ENCODE measurements around the gene SEBOX.
"Not testable (repeated sequence)": the region's sequence is repeated elsewhere in the genome, so short reads cannot be mapped to it uniquely, and the experiment has no call there.

Gene SEBOX

GRCh38 chr17:28367641-28368305, 2.8 kb upstream of the SEBOX start:
- no peak for DNase-seq

GRCh38 chr17:28366605-28367004, 1.6 kb upstream of the SEBOX start:
- DNase-seq: no peak

- DNase-seq: no peak
Measured at GRCh38 chr17:28365487-28365886, 488 bp upstream of the SEBOX start.

GRCh38 chr17:28363776-28364650, 986 bp downstream of the SEBOX start:
- DNase-seq: no peak

- no peak for DNase-seq
Measured at GRCh38 chr17:28363186-28363585, 1.8 kb downstream of the SEBOX start.

- DNase-seq: no peak
Measured at GRCh38 chr17:28357901-28358197, 7.2 kb downstream of the SEBOX start.

- DNase-seq: peak; percentile 96
Measured at GRCh38 chr17:28357061-28357900, 7.7 kb downstream of the SEBOX start, which contains the start of gene POLDIP2. Gene POLDIP2, minus strand, starts transcription at chr17:28357527. Its CDS starts 79 bp downstream, at chr17:28357448.

- DNase-seq: no peak
Measured at GRCh38 chr17:28350271-28350670, 14.7 kb downstream of the SEBOX start.

- DNase-seq: no peak
Measured at GRCh38 chr17:28348979-28349378, 16.0 kb downstream of the SEBOX start.

- no peak for DNase-seq
Measured at GRCh38 chr17:28347261-28347891, 17.6 kb downstream of the SEBOX start.

GRCh38 chr17:28346746-28347246, 18.2 kb downstream of the SEBOX start:
- no peak for DNase-seq

- DNase-seq: no peak
Measured at GRCh38 chr17:28346199-28346580, 18.8 kb downstream of the SEBOX start.

GRCh38 chr17:28345419-28346198, 19.4 kb downstream of the SEBOX start:
- no peak for DNase-seq

GRCh38 chr17:28344435-28344901, 20.5 kb downstream of the SEBOX start:
- DNase-seq: no peak

GRCh38 chr17:28344011-28344410, 21.0 kb downstream of the SEBOX start:
- no peak for DNase-seq

GRCh38 chr17:28343491-28343932, 21.5 kb downstream of the SEBOX start:
- DNase-seq: no peak

GRCh38 chr17:28342313-28342712, 22.7 kb downstream of the SEBOX start:
- DNase-seq: no peak

GRCh38 chr17:28341516-28341915, 23.5 kb downstream of the SEBOX start:
- DNase-seq: no peak

- no peak for DNase-seq
Measured at GRCh38 chr17:28340374-28340773, 24.6 kb downstream of the SEBOX start.

GRCh38 chr17:28339431-28339830, 25.6 kb downstream of the SEBOX start:
- no peak for DNase-seq

- DNase-seq: not testable (repeated sequence)
Measured at GRCh38 chr17:28338769-28339212, 26.2 kb downstream of the SEBOX start.

Data from CD4-positive, alpha-beta T cell treated with Interleukin-21 for 1 hour (primary cell).